Measurements from ENCODE around the gene NKIRAS1.

DNA sequence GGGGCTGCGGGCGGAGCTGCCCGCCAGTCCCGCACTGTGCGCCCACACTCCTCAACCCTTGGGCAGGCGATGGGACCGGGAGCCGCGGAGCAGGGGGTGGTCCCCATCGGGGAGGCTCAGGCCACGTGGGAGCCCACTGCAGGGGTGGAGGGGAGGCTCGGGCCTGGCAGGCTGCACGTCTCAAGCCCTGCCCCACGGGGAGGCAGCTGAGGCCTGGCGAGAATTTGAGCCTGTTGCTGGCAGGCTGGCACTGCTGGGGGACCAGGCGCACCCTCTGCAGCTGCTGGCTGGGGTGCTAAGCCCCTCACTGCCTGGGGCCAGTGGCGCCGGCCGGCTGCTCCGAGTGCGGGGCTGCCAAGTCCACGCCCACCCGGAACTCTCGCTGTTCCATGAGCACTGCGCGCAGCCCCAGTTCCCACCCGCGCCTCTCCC is 34.3 kb downstream of the NKIRAS1 start:
- TF ChIP-seq POLR2AphosphoS5 (IDR thresholded peaks at IDR 0.05; ENCODE audit: low read depth, low read length): no peak
- no peak for TF ChIP-seq POLR2A (IDR thresholded peaks at IDR 0.05; ENCODE audit: low read depth, low read length)
